AML-193 (cell line): Measurements from ENCODE around the gene CDC42BPA.

Experiments
- DNase-seq, 2 experiments: peaks; one replicate each; lab custom pipeline; 2025; lab: John Stamatoyannopoulos, UW

CDC42BPA gene

DNA sequence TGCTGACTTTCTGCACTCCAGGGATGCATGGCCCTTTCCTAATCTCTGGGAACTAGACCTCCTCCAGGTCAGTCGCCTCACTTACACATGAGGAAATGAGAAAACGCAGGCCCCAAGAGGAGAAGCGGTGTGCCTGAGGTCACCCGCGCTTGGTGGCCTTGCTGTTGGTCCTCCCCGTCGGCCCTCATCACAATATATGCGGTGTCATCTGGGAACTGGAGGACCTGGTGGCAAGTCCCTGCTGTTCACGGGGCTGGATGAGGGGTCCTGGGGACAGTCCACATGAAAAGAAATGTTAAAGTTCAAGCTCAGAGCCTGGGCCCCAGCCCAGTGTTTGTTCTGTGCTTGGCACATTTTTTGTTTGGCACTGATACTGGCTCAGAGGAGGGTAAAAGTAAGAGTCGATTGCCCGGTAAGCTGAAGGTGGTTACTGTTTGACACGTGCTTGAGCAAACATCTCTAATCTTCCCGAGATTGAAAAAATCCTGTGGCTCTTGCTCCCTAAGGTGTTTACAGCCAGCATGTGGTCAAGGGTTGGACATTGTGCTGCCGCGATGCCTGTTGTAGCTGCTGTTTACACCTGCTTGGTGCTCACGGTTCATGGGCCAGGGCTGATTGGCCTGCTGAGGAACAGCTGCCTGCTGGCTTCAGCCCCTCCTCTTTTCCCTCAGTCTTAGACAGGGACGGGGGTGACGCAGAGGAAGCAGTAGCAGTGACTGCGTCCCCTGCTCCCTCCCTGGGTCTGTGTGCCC, 373.0 kb downstream of the CDC42BPA start:
- DNase-seq: no peak

DNA sequence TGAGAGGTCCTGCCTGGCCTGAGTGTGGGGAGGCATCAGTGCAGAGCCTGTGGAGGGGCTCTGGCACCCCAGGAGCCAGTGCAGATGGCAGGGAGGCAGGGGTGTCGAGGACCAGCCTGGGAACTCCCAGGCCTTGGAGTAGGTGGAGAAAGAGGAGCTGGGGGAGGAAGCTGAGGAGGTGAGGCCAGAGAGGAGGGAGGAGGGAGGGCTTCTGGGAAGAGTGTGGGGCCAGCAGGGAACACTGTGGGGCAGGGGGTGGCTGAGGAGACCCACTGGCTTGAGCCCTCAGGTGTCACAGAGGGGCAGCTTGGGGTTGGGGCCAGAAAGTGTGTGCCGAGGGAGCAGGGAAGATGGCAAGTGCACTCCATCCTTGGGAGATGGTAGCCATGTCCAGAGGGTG, 374.4 kb downstream of the CDC42BPA start:
- no peak for DNase-seq

DNA sequence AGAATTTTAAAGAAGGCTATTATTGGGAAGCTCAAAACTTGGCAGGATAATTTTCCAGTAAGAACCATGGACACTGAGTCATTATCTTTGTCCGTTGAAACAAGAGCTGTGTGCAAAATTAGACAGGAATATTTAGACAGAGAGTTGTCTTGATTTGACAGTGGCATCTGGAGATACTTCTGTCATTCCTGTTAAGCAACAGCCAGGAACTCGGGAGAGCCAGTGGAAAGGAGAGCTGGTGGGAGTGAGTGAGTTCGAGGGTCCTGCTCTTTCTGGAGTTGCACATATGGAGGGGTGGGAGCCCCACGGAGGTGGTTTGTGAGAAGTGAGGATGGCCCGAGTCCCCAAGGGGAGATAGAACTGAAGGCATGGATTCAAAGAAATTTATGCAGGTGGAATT, 375.1 kb downstream of the CDC42BPA start:
- DNase-seq: no peak

GRCh38 chr1:226942392-226942791, 375.9 kb downstream of the CDC42BPA start:
- no peak for DNase-seq

DNA sequence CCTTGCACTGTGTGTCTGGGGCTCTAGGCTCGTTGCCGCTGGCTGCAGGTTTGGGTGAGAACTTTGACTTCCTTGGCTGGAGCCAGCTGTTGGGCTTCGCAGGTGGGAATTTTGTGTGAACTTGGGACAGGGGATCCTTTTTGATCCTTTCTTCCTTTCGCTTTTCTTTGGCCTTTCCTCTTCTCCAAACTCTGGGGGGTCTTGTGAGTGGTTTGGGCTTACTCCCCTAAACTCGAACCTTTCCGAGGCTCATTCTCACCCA, 377.6 kb downstream of the CDC42BPA start:
- DNase-seq: no peak

- DNase-seq: peak; percentile 96 to 98
Measured at GRCh38 chr1:226940029-226940805, 378.1 kb downstream of the CDC42BPA start, which contains the start of gene COQ8A. TSS of gene COQ8A (plus strand) at chr1:226940294. CDS start at chr1:226961386, 21,092 bp downstream.
